Breast epithelium (tissue), 4 donors: ENCODE data around the gene PHAF1. TPM values are rescaled to one million over a fixed set of nuclear protein-coding genes. Genes with fewer than 3 reads are reported as not detected.

Source experiments
- DNase-seq, 2 donors: peaks; one replicate each; pipeline ENCODE4 v3.0.0-alpha.2; 2019; ENCODE audit warnings: low spot score in 2 of 2
- H3K27ac ChIP-seq, 2 donors: fragments of 200-600 bp; sonication (generic) in 1 of 2; one replicate each; pipeline ENCODE4 v1.5.1; 2016 to 2019; ENCODE audit warnings: mild to moderate bottlenecking in 1 of 2
- H3K27me3 ChIP-seq, 2 donors: fragments of 200-600 bp; sonication (generic) in 1 of 2; one replicate each; pipeline versions ENCODE4 v1.5.1 to v1.6.0; 2017 to 2019; ENCODE audit warnings: control low read depth in 1 of 2, mild to moderate bottlenecking in 1 of 2
- H3K36me3 ChIP-seq: fragments of 200-600 bp; one replicate; pipeline ENCODE4 v1.5.1; 2019
- H3K4me1 ChIP-seq, 2 donors: fragments of 200-600 bp; sonication (generic); one replicate each; pipeline ENCODE4 v1.5.1; 2016 to 2019; ENCODE audit warnings: control low read depth in 1 of 2
- H3K4me3 ChIP-seq, 3 donors: fragments of 200-600 bp; sonication (generic); 1 replicate in 2 of 3; 2 replicates in 1 of 3; pipeline ENCODE4 v1.5.1; 2016 to 2019; ENCODE audit warnings: mild to moderate bottlenecking in 3 of 3, moderate library complexity in 2 of 3
- H3K9me3 ChIP-seq, 2 donors: fragments of 200-600 bp; sonication (generic) in 1 of 2; one replicate each; pipeline ENCODE4 v1.5.1; 2016 to 2019; ENCODE audit warnings: control low read depth in 1 of 2
- POLR2A ChIP-seq: fragments of 450-650 bp; IDR thresholded peaks from one replicate; pipeline ENCODE4 v1.6.1; 2016; ENCODE audit warnings: antibody characterized with exemption, mild to moderate bottlenecking, moderate library complexity
- POLR2AphosphoS5 ChIP-seq, 3 donors: sonication (generic); formaldehyde crosslinking; IDR thresholded peaks; one replicate each; pipeline ENCODE4 v1.6.1; 2017; ENCODE audit warnings: antibody characterized with exemption in 3 of 3
- intact Hi-C: fragments of 100-400 bp; cut with DNase I; formaldehyde crosslinking; loops from one replicate; pipeline ENCODE4 v1.15.1; 2023; ENCODE audit warnings: low total_unique reads
- total RNA-seq, 3 donors: library from RNA; depleted of rRNA; stranded (reverse); fragments of >200 nt; gene quantifications; one replicate each; pipeline ENCODE4 v1.1.0, GENCODE V29; 2016
- TF ChIP-seq, protein P1 (sequence below), 3 donors: fragments of 450-650 bp; IDR thresholded peaks; one replicate each; pipeline ENCODE4 v1.5.1; 2016 to 2017; ENCODE audit warnings: antibody characterized with exemption in 3 of 3, mild to moderate bottlenecking in 3 of 3, moderate library complexity in 3 of 3

PHAF1 gene
- total RNA-seq, 3 donors from 2014 or later = 17.8 to 31.8 (median 27.1) TPM

- TF ChIP-seq POLR2AphosphoS5 (IDR thresholded peaks at IDR 0.05) = no peak
- TF ChIP-seq POLR2A = no peak
- TF ChIP-seq, protein P1, sequence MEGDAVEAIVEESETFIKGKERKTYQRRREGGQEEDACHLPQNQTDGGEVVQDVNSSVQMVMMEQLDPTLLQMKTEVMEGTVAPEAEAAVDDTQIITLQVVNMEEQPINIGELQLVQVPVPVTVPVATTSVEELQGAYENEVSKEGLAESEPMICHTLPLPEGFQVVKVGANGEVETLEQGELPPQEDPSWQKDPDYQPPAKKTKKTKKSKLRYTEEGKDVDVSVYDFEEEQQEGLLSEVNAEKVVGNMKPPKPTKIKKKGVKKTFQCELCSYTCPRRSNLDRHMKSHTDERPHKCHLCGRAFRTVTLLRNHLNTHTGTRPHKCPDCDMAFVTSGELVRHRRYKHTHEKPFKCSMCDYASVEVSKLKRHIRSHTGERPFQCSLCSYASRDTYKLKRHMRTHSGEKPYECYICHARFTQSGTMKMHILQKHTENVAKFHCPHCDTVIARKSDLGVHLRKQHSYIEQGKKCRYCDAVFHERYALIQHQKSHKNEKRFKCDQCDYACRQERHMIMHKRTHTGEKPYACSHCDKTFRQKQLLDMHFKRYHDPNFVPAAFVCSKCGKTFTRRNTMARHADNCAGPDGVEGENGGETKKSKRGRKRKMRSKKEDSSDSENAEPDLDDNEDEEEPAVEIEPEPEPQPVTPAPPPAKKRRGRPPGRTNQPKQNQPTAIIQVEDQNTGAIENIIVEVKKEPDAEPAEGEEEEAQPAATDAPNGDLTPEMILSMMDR (IDR thresholded peaks at IDR 0.05) = no peak
- Histone ChIP-seq H3K9me3 (no peaks in the 10 kb centered on the region), H3K27ac (no peak overlapping the region), H3K36me3 (no peaks in the 10 kb centered on the region), H3K27me3 (no peaks in the 10 kb centered on the region), H3K4me3 (no peak overlapping the region), H3K4me1 (peaks cover 13 to 22% of the 10 kb centered on the region in 2 donors)
- DNase-seq = no peak
- intact Hi-C loops = no loop called here
Observed at GRCh38 chr16:67188798-67189197, 79.1 kb downstream of the PHAF1 start.

DNA sequence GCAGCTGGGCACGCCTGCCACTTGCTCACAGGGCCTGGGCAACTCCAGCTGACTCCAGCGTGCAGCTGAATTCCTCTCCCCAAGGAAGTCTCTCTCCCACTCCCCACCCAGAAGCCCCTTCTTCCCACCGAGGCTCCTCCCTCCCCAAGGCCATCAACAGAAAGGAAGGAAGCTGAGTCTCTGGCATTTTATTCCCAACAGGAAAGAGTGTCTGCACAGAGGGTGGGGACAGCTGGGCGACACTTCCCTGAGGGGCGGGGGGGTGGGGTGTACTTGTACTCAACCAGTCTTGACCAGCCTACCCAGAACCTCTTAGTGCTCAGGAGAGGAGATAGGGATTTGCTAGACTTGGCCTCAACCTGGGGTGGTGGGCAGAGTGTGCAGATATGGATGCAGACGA lies 80.3 kb downstream of the PHAF1 start, which contains the start of gene EXOC3L1:
Gene EXOC3L1 (minus strand): TSS at position 96 of the 400 bp plus-strand sequence. CDS start 460 bp downstream, outside the sequence.
- H3K36me3 ChIP-seq = no peaks in the 10 kb centered on the region
- TF ChIP-seq, protein P1 (IDR thresholded peaks at IDR 0.05) = no peak
- H3K27ac ChIP-seq = no peak within 1 kb of the TSS
- peak within 1 kb of the TSS in 1 of 3 donors; percentile 39 for H3K4me3 ChIP-seq
- no peaks in the 10 kb centered on the region for H3K9me3 ChIP-seq
- intact Hi-C loops = no loop called here
- DNase-seq = no peak
- no peaks in the 10 kb centered on the region for H3K27me3 ChIP-seq
- peaks cover 9 to 17% of the 10 kb centered on the region in 2 donors for H3K4me1 ChIP-seq

DNA sequence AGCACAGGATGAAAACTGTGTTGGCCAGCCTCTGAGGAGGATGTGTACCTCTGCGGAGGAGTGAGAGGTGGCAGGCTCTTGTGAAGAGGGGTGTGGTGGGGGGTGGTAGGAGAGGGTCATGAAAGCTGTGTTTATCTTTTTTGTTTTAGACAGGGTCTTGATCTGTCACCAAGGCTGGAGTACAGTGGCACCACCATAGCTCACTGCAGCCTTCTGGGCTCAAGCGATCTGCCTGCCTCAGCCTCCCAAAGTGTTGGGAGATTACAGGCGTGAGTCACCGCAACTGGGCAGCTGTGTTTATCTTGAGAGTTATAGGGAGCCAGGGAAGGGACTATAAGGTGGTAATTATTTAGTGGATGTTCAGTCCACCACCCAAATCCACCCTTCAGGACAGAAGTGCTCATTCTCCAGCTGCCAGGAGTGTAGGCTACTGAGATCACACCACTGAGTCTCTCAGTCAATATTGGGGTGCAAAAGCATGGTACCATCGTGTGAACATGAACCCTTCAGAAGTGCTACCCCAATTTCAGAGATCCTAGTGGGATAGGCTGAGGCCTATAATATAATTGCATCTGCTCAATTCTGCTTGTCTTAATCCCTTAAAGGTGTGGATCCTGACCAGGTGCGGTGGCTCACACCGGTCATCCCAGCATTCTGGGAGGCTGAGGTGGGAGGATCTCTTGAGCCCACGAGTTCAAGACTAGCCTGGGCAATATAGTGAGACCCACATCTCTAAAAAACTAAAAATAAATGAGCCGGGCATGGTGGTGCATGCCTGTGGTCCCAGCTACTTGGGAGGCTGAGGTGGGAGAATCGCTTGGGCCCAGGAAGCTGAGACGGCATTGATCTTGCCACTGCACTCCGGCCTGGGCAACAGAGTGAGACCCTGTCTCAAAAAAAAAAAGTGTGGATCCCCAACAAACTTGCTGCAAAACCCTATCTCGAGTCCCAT lies 81.0 kb downstream of the PHAF1 start:
- no peak for DNase-seq
- no peak for TF ChIP-seq POLR2AphosphoS5 (IDR thresholded peaks at IDR 0.05)
- no peak for TF ChIP-seq POLR2A
- TF ChIP-seq, protein P1 (IDR thresholded peaks at IDR 0.05) = no peak
- H3K27me3 ChIP-seq = no peaks in the 10 kb centered on the region
- no peak overlapping the region for H3K4me3 ChIP-seq
- intact Hi-C loops = no loop called here
- H3K27ac ChIP-seq = no peak overlapping the region
- H3K9me3 ChIP-seq = no peaks in the 10 kb centered on the region
- H3K36me3 ChIP-seq = no peaks in the 10 kb centered on the region
- H3K4me1 ChIP-seq = peaks cover 6 to 15% of the 10 kb centered on the region in 2 donors

- peaks cover 5 to 15% of the 10 kb centered on the region in 2 donors for H3K4me1 ChIP-seq
- intact Hi-C loops = no loop called here
- H3K36me3 ChIP-seq = no peaks in the 10 kb centered on the region
- H3K9me3 ChIP-seq = no peaks in the 10 kb centered on the region
- H3K4me3 ChIP-seq = peak overlapping the region in 2 of 3 donors; percentile 85 to 93
- H3K27ac ChIP-seq = no peak overlapping the region
- TF ChIP-seq, protein P1 (IDR thresholded peaks at IDR 0.05) = no peak
- TF ChIP-seq POLR2A = no peak
- no peak for TF ChIP-seq POLR2AphosphoS5 (IDR thresholded peaks at IDR 0.05)
- no peak for DNase-seq
- H3K27me3 ChIP-seq = no peaks in the 10 kb centered on the region
Observed at GRCh38 chr16:67191411-67191994, 81.8 kb downstream of the PHAF1 start.
